ENCODE data around the gene PID1.

PID1 gene

DNA sequence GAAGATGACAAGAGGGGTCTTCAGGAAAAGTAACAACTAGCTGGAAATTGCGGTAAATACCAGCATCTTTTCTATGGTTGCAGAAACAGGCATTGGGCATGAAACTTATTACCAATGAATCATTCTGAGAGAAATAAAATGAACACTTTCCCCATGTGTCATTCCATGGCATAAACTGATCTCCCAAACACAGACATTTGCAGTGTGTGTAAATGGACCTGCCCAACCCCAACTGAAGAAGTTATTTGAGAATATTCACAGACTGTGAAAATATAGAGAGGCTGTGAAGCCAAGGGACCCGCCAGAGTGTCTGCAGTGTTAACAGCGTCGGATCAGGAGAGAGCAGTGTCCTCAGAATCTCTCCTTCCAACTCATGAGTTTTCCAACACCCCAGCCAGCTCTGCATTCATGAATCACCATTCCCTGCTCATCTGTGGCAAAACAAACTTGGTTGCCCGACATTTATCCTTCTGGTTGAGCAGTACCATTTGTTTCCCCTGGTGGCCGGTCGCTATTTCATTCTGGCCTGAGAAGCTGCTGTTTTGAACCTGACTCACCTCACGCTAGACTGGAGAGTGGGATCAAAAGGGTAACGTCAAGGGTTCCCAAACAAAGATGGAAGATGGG, 238.4 kb downstream of the PID1 start:
- DNase-seq (ENCODE audit: low read depth in 2 of 2, low spot score in 1 of 2), result no peak

DNA sequence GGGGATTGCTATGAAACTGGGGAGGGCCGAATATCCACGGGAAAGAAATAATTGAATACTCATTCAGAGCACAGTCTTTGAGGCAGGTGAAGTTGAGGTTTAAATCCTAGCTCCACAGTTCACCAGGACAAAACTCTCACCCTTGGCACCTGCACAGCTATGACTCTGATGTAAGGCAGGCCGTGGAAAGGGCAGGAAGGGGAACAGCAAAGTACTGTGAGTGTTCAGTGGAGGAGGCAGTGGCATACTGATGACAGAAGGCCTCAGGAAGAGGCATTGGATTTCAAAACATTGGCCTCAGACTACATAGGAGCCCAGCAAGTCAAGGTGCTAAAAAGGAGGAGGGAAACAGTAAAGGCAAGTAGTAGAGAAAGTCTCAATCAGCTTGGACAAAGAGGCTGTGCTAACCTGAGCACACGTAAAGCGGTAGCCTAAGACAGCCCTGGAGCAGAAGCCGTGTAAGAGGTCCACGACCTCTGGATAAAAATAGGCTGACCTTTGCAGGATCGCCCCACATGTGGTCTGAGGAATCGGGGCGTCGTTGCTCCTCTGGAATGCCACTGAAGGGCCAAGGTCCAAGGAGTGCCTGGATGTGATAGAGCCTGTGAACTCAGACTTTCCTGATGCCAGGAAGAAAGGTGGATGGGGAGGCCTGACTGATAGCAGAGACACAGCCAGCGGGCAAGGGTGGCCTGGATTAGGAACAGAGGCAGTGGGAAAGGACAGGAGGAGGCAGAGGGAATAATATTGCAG, 243.6 kb downstream of the PID1 start:
- no peak for DNase-seq (ENCODE audit: low read depth in 2 of 2, low spot score in 1 of 2)

DNA sequence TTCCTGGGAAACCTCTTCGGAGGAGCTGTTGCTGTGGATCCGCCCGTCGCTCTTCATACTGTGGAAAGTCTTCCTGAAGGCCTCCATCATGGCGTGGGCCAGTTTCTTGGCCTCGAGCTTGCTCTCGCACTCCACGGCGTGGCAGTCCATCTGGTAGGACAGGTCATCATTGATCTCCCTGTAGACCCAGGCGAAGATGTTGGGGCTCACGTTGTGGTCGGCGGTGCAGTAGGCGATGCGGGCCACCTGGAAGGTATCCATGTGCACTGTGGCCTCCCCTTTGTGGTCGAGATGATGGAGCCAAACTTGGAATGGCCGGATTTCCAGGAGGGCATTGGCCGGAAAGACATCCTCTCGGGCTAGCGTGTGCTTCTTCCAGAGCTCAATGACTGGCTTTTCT, 245.4 kb downstream of the PID1 start:
- DNase-seq (ENCODE audit: low read depth in 2 of 2, low spot score in 1 of 2), result no peak

DNA sequence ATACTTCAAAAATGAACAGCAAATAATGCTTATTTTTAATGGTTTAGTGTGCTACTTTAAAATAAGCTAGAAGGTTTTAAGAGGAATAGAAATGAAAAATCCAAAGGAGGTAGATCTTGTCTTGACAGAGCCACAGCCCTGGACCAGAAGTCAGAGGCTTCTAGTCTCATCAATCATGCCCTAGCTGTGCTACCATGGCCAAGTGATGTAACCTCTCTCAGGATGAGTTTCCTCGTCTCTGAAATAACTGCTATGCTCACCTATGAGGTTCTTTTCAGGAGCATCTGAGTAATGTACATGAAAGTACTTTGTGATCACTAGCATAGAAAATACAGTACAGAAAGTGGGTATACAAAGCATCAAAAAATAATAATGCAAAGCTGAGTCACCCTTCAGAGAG, 248.4 kb downstream of the PID1 start:
- no peak for DNase-seq (ENCODE audit: low read depth in 2 of 2, low spot score in 1 of 2)

DNA sequence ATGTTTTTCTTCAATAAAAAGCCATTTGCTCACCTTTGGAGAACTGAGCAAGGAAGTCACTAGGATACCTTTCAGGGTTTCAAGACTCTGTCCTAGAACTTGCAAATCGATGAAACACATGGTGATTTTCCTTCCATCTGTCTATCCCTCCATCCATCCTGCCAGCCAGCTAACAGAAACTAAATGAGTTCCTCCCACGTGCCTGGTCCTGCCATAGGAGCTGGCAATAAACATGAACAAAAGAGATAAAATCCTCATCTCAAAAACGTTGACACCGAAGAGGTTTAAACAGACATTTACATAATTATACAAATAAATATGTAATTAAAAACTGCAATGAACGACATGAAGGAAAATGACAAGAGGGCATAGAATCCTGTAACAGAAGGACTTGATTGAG, 249.0 kb downstream of the PID1 start:
- DNase-seq (ENCODE audit: low read depth in 2 of 2, low spot score in 1 of 2), result no peak

DNA sequence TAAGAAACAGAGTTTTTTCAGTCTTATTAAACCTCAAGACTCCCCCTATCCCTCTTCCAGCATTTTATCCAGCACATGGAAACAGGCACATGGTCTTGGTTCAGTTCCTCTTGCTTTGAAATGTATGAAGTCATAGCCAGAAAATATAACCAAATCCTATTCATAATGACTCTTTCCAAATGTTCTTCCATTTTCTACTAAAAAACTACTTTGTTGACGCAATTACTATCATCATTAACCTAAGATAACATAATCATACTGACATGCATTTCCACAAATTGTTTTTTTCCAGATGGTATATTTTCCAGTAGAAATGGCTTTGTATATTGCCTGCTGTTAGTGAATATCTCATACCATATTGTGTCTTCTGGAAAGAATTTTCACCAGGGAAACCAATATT, 261.3 kb downstream of the PID1 start:
- DNase-seq (ENCODE audit: low read depth in 2 of 2, low spot score in 1 of 2), result no peak

DNA sequence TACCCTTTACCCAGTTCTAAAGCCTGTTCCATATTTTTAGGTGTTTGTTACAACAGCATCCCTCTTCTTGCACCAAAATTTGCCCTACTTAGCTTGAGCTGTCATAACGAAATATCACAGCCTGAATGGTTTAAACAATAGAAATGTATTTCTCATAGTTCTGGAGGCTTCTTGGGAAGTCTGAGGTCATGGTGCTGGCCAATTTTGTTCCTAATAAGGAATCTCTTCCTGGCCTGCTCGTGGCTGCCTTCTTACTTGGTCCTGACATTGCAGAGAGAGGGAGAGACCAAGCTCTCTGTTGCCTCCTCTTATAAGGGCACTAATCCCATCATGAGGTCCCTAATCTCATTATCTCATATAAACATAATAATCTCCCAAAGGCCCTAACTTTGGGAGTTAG, 267.8 kb downstream of the PID1 start:
- no peak for DNase-seq (ENCODE audit: low read depth in 2 of 2, low spot score in 1 of 2)

DNA sequence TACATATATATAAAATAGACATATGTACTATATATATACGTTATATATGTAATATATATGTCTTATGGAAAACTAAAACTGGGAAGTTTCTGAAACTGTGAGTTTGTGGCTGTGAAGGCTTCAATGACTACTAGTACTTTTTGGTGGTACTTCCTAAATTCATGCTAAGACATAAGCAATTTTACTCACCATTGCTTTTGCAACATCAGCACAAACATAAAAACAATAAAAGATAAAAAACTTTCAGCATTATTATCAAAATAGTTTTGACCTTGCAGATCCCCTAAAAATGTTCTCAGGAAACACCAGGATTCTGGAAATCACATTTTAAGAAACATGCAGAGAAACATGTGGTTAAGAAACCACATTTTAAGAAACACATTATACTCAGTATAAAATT, 269.9 kb downstream of the PID1 start:
- DNase-seq (ENCODE audit: low read depth in 2 of 2, low spot score in 1 of 2), result no peak

DNA sequence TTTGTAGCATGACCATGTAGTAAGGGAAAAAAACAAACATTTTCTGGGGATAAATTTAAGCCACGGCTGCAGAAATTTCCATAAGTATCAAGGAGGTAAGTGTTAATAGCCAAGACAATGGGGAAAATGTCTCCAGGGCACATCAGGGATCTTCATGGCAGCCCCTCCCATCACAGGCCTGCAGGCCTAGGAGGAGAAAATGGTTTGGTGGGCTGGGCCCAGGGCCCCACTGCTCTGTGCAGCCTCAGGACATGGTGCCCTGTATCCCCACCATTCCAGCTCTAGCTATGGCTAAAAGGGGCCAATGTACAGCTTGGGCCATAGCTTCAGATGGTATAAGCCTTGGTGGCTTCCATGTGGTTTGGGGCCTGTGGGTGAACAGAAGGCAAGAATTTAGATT, 271.8 kb downstream of the PID1 start:
- DNase-seq (ENCODE audit: low read depth in 2 of 2, low spot score in 1 of 2), result no peak

DNA sequence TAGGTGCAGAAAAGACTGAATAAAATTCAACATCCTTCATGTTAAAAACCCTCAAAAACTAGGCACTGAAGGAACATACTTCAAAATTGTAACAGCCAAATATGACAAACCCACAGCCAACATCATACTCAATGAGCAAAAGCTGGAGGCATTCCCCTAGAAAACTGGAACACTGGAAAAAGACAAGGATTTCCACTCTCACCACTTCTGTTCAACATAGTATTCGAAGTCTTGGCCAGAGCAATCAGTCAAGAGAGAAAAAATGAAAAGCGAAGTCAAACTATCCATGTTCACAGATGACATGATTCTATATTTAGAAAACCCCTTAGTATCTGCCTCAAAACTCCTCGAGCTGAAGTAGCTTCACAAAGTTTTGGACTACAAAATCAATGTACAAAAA, 282.3 kb downstream of the PID1 start:
- no peak for DNase-seq (ENCODE audit: low read depth in 2 of 2, low spot score in 1 of 2)

DNA sequence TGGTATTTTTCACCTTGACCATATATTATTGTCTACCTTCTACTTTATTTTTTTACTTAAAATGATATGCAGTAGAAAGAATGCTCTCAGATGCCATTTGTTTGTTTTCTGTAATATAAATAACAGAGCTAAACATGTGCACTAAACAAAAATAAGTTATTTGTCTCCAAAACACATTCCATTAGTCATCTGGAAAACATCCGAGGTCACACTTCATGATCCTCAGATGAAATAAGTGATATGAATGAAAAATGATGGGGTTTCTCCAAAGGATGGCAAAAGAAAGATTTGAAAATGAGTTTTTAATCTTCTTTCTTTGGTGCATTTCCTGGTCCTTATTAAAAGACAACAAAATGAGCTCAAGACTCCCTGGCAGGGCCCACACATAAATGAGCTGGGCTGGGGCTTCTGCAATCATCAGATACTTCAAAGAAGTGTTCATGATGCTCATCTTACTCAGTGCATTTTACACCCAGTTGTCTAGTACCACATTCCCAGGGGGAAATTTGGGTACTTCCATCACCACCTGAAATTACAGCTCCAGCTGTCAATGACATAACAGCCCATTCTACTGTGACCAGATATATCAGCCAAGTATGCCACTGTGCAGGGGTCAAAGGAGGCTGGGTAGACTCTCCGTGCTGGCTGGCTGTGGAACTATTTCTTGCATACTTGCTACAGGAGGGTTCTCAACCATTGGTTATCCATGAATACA, 283.5 kb downstream of the PID1 start:
- DNase-seq (ENCODE audit: low read depth in 2 of 2, low spot score in 1 of 2), result no peak

DNA sequence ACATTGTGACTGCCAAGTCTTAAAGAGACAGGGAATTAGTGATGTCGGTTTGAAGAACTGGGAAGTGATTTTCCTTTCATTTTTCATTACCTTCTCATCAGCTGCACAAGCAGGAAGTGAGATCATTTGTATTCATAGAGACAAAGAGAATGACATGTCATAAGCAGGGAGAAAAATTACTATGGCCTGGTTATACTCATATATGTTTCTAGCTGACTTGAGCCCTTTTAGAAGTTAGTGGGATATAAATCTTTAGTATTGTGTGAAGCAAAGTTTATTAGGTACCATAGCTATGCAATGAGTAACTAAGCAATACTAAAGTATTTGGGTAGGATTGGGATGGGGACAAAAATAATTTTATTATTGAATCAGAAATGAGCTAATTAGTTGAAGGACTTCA, 284.1 kb downstream of the PID1 start:
- no peak for DNase-seq (ENCODE audit: low read depth in 2 of 2, low spot score in 1 of 2)

DNA sequence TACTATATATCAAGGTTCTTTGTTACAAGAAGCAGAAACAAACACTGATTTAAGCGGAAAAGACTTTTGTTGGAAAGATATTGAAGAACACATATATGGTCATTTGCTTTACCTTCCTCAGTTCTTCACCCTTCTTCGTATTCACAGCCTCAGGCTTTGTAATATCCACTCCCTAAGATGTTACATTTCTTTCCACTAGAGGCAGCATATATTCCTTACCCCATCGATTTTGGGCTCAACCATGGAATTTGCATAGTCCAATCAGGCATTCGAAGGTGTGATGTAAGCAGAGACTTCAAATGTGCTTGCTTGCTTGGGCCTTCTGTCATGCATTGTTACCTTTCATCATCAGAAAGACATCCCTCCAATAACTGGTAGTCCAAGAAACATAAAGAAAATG, 287.4 kb downstream of the PID1 start:
- DNase-seq (ENCODE audit: low read depth in 2 of 2, low spot score in 1 of 2), result no peak

DNA sequence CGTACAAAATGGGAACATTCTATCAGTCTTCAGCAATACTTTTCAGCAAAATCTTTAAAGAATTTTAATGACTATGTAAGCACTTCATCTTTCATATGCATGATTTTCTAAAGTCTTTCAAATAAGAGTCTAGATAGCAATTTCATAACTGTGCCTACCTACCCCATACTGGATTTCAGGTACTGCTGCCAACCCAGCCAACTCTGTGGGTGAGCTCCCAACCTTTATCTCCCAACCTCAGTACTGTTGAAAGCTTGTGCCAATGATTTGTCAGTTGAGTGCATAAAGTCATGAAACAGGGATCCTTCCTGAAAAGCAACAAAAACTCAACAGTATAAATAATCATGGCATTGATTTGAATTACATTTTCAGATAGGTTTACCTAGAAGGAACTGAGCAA, 296.9 kb downstream of the PID1 start:
- DNase-seq (ENCODE audit: low read depth in 2 of 2, low spot score in 1 of 2), result no peak

Measured in stimulated activated CD8-positive, alpha-beta memory T cell treated with anti-CD3 and anti-CD28 coated beads, Interleukin-4, amount 100 ng/mL, for 1 hour (primary cell).